SK-N-SH (cell line): ENCODE data around the gene DLX2. TPM values are rescaled to one million over a fixed set of nuclear protein-coding genes. Genes with fewer than 3 reads are reported as not detected.

ENCODE experiments used
- CTCF ChIA-PET: fragments of 300-600, 350-600 bp; formaldehyde crosslinking; extraction: SDS; loops from one replicate; lab custom pipeline; 2021; lab: Yijun Ruan, JAX
- POLR2A ChIA-PET: fragments of 350-600 bp; sonication (Branson Sonifier 250); formaldehyde crosslinking; extraction: SDS; loops from one replicate; lab custom pipeline; 2020; ENCODE audit warnings: antibody characterized with exemption, inconsistent platforms; lab: Yijun Ruan, JAX
- DNase-seq: peaks from one replicate; pipeline ENCODE4 v3.0.0; 2012
- H2AFZ ChIP-seq: fragments of 200-600 bp; sonication (generic); 2 replicates; pipeline ENCODE4 v1.8.1; 2016; ENCODE audit warnings: antibody characterized with exemption, mild to moderate bottlenecking, low read depth
- H3F3A ChIP-seq: fragments of 200-600 bp; sonication (generic); replicated peaks from 2 replicates; pipeline ENCODE3; 2016; ENCODE audit warnings: antibody characterized with exemption, mild to moderate bottlenecking; ENCODE audit not compliant: insufficient read depth
- H3K27ac ChIP-seq, 2 experiments: fragments of 200-500 bp in 1 of 2; fragments of 200-600 bp in 1 of 2; sonication (Bioruptor generic) in 1 of 2; sonication (generic), shearing (Covaris generic) in 1 of 2; 2 replicates each; pipeline versions ENCODE4 v1.5.1 to v1.6.1; 2014 to 2016; ENCODE audit warnings: low read depth in 2 of 2, inconsistent platforms in 1 of 2, low read length in 1 of 2, mild to moderate bottlenecking in 1 of 2, mixed read lengths in 1 of 2
- H3K27me3 ChIP-seq: fragments of 200-600 bp; sonication (generic), shearing (Covaris generic); 2 replicates; pipeline ENCODE4 v1.6.1; 2016; ENCODE audit warnings: mixed run types; ENCODE audit not compliant: insufficient read depth
- H3K36me3 ChIP-seq, 2 experiments: fragments of 200-500 bp in 1 of 2; fragments of 200-600 bp in 1 of 2; sonication (Bioruptor generic) in 1 of 2; sonication (generic) in 1 of 2; replicated peaks in 1 of 2; 2 replicates each; pipeline versions ENCODE3 to v1.5.1; 2014 to 2016; ENCODE audit warnings: low read length in 1 of 2, mild to moderate bottlenecking in 1 of 2; ENCODE audit not compliant: insufficient read depth in 2 of 2, control insufficient read depth in 1 of 2
- H3K4me1 ChIP-seq, 2 experiments: fragments of 200-500 bp in 1 of 2; fragments of 200-600 bp in 1 of 2; sonication (Bioruptor generic) in 1 of 2; sonication (generic), shearing (Covaris generic) in 1 of 2; 2 replicates each; pipeline versions ENCODE4 v1.5.1 to v1.6.1; 2014 to 2016; ENCODE audit warnings: low read depth in 1 of 2, low read length in 1 of 2, mixed run types in 1 of 2; ENCODE audit not compliant: insufficient read depth in 2 of 2, control insufficient read depth in 1 of 2
- H3K4me2 ChIP-seq: fragments of 200-600 bp; sonication (generic), shearing (Covaris generic); 2 replicates; pipeline ENCODE4 v1.6.1; 2017; ENCODE audit warnings: mixed run types
- H3K4me3 ChIP-seq, 2 experiments: fragments of 200-500 bp in 1 of 2; fragments of 200-600 bp in 1 of 2; sonication (Bioruptor generic) in 1 of 2; sonication (generic), shearing (Covaris generic) in 1 of 2; 2 replicates each; pipeline versions ENCODE4 v1.5.1 to v1.8.1; 2014 to 2016; ENCODE audit warnings: low read depth in 2 of 2, inconsistent platforms in 1 of 2, low read length in 1 of 2, mild to moderate bottlenecking in 1 of 2, mixed read lengths in 1 of 2, moderate library complexity in 1 of 2
- H3K79me2 ChIP-seq: fragments of 200-600 bp; sonication (generic); 2 replicates; pipeline ENCODE4 v1.8.1; 2017; ENCODE audit warnings: mild to moderate bottlenecking; ENCODE audit not compliant: insufficient read depth
- H3K9ac ChIP-seq: fragments of 200-600 bp; sonication (generic); 2 replicates; pipeline ENCODE4 v1.6.1; 2017; ENCODE audit warnings: mixed run types
- H3K9me2 ChIP-seq: fragments of 200-600 bp; sonication (generic); 2 replicates; pipeline ENCODE4 v1.6.1; 2017; ENCODE audit warnings: mixed run types
- H3K9me3 ChIP-seq: fragments of 200-600 bp; sonication (generic); 2 replicates; pipeline ENCODE4 v1.6.1; 2017; ENCODE audit warnings: mixed run types, mild to moderate bottlenecking, moderate library complexity
- H4K20me1 ChIP-seq: fragments of 200-600 bp; sonication (generic); 2 replicates; pipeline ENCODE4 v1.6.1; 2017; ENCODE audit warnings: mild to moderate bottlenecking, mixed run types; ENCODE audit not compliant: insufficient read depth
- CHD2 ChIP-seq: fragments of 150-350 bp; IDR thresholded peaks from 2 replicates; pipeline ENCODE4 v1.6.1; 2018; ENCODE audit warnings: low read length; ENCODE audit not compliant: partially characterized antibody
- FOSL2 ChIP-seq: IDR thresholded peaks from 2 replicates; pipeline ENCODE4 v1.4.0; 2012; ENCODE audit warnings: low read depth, mild to moderate bottlenecking, moderate library complexity, borderline replicate concordance
- FOXM1 ChIP-seq: IDR thresholded peaks from 2 replicates; pipeline ENCODE4 v1.4.0; 2012; ENCODE audit warnings: low read depth, mild to moderate bottlenecking
- IRF3 ChIP-seq: fragments of 150-350 bp; IDR thresholded peaks from 2 replicates; pipeline ENCODE4 v1.6.1; 2016; ENCODE audit warnings: mild to moderate bottlenecking, low read depth, low read length
- MAX ChIP-seq: IDR thresholded peaks from 2 replicates; pipeline ENCODE4 v1.4.0; 2012; ENCODE audit warnings: low read depth
- MEF2A ChIP-seq: IDR thresholded peaks from 2 replicates; pipeline ENCODE4 v1.4.0; 2012; ENCODE audit warnings: low read depth, borderline replicate concordance
- MXI1 ChIP-seq: IDR thresholded peaks from 2 replicates; pipeline ENCODE4 v1.6.1; 2012; ENCODE audit warnings: mild to moderate bottlenecking, low read depth, low read length, improper control_type of control experiment
- NFIC ChIP-seq: IDR thresholded peaks from 2 replicates; pipeline ENCODE4 v1.4.0; 2012; ENCODE audit warnings: borderline replicate concordance
- NRF1 ChIP-seq: IDR thresholded peaks from 2 replicates; pipeline ENCODE4 v1.6.1; 2012; ENCODE audit warnings: low read depth, mild to moderate bottlenecking, low read length
- USF1 ChIP-seq: IDR thresholded peaks from 2 replicates; pipeline ENCODE4 v1.4.0; 2012; ENCODE audit warnings: low read depth, borderline replicate concordance
- USF2 ChIP-seq: fragments of 150-350 bp; IDR thresholded peaks from 2 replicates; pipeline ENCODE4 v1.6.1; 2017; ENCODE audit warnings: antibody characterized with exemption, low read length, low read depth, borderline replicate concordance
- YY1 ChIP-seq: IDR thresholded peaks from 2 replicates; pipeline ENCODE4 v1.4.0; 2012; ENCODE audit warnings: low read depth, mild to moderate bottlenecking
- WGBS: methylation state at CpG from one replicate; pipeline ENCODE4 v1.1.6; 2017; ENCODE audit warnings: low lambda C conversion rate; 5-methylcytosine and 5-hydroxymethylcytosine counted together
- polyA plus RNA-seq, 3 experiments: library from polyadenylated mRNA; depleted of rRNA; stranded (reverse); fragments of >200 nt; gene quantifications; 2 replicates each; pipeline ENCODE4 v1.2.3, GENCODE V29; 2012
- TF ChIP-seq, protein P1 (sequence below): IDR thresholded peaks from 2 replicates; pipeline ENCODE4 v1.6.1; 2012; ENCODE audit warnings: mild to moderate bottlenecking, low read depth, low read length, moderate library complexity

DLX2 gene
- polyA plus RNA-seq, 1 of the 3 experiments (the other 2 are of a cell fraction), result 0.02 TPM

DNA sequence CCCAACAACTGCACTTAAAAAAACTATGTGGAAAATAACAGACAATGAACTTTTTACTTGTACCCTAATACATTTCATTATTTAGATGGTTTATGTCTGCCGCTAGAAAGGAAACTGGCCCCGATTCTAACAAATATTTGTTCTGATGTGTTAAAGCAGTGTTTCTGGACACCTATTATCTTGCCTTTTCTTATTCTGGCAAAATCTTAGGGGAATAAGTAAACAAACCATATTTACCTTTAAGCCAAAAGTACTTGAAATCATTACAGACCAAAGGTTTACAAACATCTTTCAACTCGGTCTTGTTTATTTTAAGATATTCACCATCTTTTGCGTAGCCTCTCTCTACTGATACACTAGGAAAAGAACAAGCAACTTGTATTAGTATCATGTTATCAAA, 29.2 kb downstream of the DLX2 start:
- Histone ChIP-seq H3F3A (peaks cover 2% of the 10 kb centered on the region), H4K20me1 (no peaks in the 10 kb centered on the region), H3K9ac (no peak overlapping the region), H3K4me1 (peaks cover 0 to 4% of the 10 kb centered on the region in 2 experiments; a peak in 1 of 4 replicates), H3K9me2 (no peaks in the 10 kb centered on the region), H3K27ac (no peak overlapping the region), H2AFZ (no peak overlapping the region), H3K9me3 (no peaks in the 10 kb centered on the region), H3K79me2 (no peaks in the 10 kb centered on the region), H3K4me2 (no peak overlapping the region), H3K27me3 (no peaks in the 10 kb centered on the region), H3K36me3 (no peaks in the 10 kb centered on the region), H3K4me3 (no peak overlapping the region)
- WGBS, result 91% methylated on average over 4 of the region's 4 CpGs
- TF ChIP-seq USF1 (no peak), MAX (no peak), YY1 (no peak), MXI1 (no peak)
- ChIA-PET CTCF (interaction anchor here (1.0 to 1.4 kb wide), 3 partner anchors 8 to 31 kb away, joined by 3 to 4 read pairs (median 3); no protein-coding TSS in a partner anchor), POLR2A (no interaction called here)
- no peak for DNase-seq

- POLR2A ChIA-PET, result no interaction called here
- no peak for DNase-seq
- H3K27me3 ChIP-seq, result no peaks in the 10 kb centered on the region
- H3K9me3 ChIP-seq, result no peaks in the 10 kb centered on the region; the same call in 1 of the 2 replicates
- H3K36me3 ChIP-seq, result no peaks in the 10 kb centered on the region
- H3F3A ChIP-seq, result peaks cover 2% of the 10 kb centered on the region
- peaks cover 0 to 4% of the 10 kb centered on the region in 2 experiments; a peak in 1 of 4 replicates for H3K4me1 ChIP-seq
- TF ChIP-seq MEF2A, result no peak
- TF ChIP-seq, all 33 proteins: peak for 0
- H3K4me3 ChIP-seq, result no peak overlapping the region
- H3K4me2 ChIP-seq, result no peak overlapping the region
- H4K20me1 ChIP-seq, result no peaks in the 10 kb centered on the region
- CTCF ChIA-PET, result interaction anchor here (1.1 to 1.4 kb wide), 2 partner anchors 9 to 12 kb away, joined by 3 to 4 read pairs; no protein-coding TSS in a partner anchor
- no peaks in the 10 kb centered on the region for H3K9me2 ChIP-seq
- no peak overlapping the region for H2AFZ ChIP-seq
- no peak overlapping the region for H3K9ac ChIP-seq
- H3K79me2 ChIP-seq, result no peaks in the 10 kb centered on the region
- 87% methylated on average over 2 of the region's 2 CpGs for WGBS
- H3K27ac ChIP-seq, result no peak overlapping the region
These were observed 30.0 kb downstream of the DLX2 start for GRCh38 chr2:172072706-172073105.

- DNase-seq, result no peak
- H3K4me2 ChIP-seq, result no peak overlapping the region
- H4K20me1 ChIP-seq, result no peaks in the 10 kb centered on the region
- peaks cover 0 to 4% of the 10 kb centered on the region in 2 experiments; a peak in 1 of 4 replicates for H3K4me1 ChIP-seq
- no peak overlapping the region for H3K27ac ChIP-seq
- no peak overlapping the region for H3K4me3 ChIP-seq
- 86% methylated on average over 3 of the region's 3 CpGs for WGBS
- H3K9ac ChIP-seq, result no peak overlapping the region
- no peaks in the 10 kb centered on the region for H3K27me3 ChIP-seq
- H3K36me3 ChIP-seq, result no peaks in the 10 kb centered on the region
- H3K9me2 ChIP-seq, result no peaks in the 10 kb centered on the region
- POLR2A ChIA-PET, result no interaction called here
- H3F3A ChIP-seq, result peaks cover 2% of the 10 kb centered on the region
- no peak overlapping the region for H2AFZ ChIP-seq
- H3K9me3 ChIP-seq, result no peaks in the 10 kb centered on the region; the same call in 1 of the 2 replicates
- CTCF ChIA-PET, result interaction anchor here (1.1 to 1.4 kb wide), 2 partner anchors 9 to 12 kb away, joined by 3 to 4 read pairs; no protein-coding TSS in a partner anchor
- H3K79me2 ChIP-seq, result no peaks in the 10 kb centered on the region
- TF ChIP-seq CHD2 (no peak), NRF1 (no peak), FOSL2 (no peak), IRF3 (no peak), FOXM1 (no peak), USF1 (no peak), USF2 (no peak), NFIC (no peak)
- TF ChIP-seq, protein P1, sequence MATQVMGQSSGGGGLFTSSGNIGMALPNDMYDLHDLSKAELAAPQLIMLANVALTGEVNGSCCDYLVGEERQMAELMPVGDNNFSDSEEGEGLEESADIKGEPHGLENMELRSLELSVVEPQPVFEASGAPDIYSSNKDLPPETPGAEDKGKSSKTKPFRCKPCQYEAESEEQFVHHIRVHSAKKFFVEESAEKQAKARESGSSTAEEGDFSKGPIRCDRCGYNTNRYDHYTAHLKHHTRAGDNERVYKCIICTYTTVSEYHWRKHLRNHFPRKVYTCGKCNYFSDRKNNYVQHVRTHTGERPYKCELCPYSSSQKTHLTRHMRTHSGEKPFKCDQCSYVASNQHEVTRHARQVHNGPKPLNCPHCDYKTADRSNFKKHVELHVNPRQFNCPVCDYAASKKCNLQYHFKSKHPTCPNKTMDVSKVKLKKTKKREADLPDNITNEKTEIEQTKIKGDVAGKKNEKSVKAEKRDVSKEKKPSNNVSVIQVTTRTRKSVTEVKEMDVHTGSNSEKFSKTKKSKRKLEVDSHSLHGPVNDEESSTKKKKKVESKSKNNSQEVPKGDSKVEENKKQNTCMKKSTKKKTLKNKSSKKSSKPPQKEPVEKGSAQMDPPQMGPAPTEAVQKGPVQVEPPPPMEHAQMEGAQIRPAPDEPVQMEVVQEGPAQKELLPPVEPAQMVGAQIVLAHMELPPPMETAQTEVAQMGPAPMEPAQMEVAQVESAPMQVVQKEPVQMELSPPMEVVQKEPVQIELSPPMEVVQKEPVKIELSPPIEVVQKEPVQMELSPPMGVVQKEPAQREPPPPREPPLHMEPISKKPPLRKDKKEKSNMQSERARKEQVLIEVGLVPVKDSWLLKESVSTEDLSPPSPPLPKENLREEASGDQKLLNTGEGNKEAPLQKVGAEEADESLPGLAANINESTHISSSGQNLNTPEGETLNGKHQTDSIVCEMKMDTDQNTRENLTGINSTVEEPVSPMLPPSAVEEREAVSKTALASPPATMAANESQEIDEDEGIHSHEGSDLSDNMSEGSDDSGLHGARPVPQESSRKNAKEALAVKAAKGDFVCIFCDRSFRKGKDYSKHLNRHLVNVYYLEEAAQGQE, result no peak
These were observed 30.4 kb downstream of the DLX2 start for GRCh38 chr2:172072303-172072702.
